PC-3 (cell line): ENCODE results near the gene GAS2. TPM values are rescaled to one million over a fixed set of nuclear protein-coding genes. Genes with fewer than 3 reads are reported as not detected.
"Not testable (repeated sequence)": the region's sequence is repeated elsewhere in the genome, so short reads cannot be mapped to it uniquely, and the experiment has no call there.

Experiments
- ATAC-seq: fragments of 200-7000 bp; cut with Tn5 transposase; 2 replicates; pipeline ENCODE4 v1.9.1; 2020; ENCODE audit warnings: mild to moderate bottlenecking, moderate library complexity
- BruUV-seq: library from RNA; stranded (reverse); fragments of 400-500 nt; replicated peaks from 2 replicates; lab custom pipeline; 2021; lab: Mats Ljungman, UMichigan
- CTCF ChIA-PET: fragments of 300-600 bp; sonication (Branson Sonifier 250); formaldehyde crosslinking; loops from one replicate; lab custom pipeline; 2022; ENCODE audit warnings: antibody characterized with exemption; lab: Charles Lee
- POLR2A ChIA-PET: fragments of 300-600 bp; sonication (Branson Sonifier 250); formaldehyde crosslinking; loops from one replicate; lab custom pipeline; 2022; ENCODE audit warnings: antibody characterized with exemption; ENCODE audit not compliant: unreplicated experiment; lab: Charles Lee
- DNase-seq: peaks from one replicate; pipeline ENCODE4 v3.0.0-alpha.2; 2015
- H2AFZ ChIP-seq: fragments of 300-600 bp; sonication (generic); 2 replicates; pipeline ENCODE4 v1.6.0; 2016; ENCODE audit warnings: antibody characterized with exemption, low read length
- H3F3A ChIP-seq: fragments of 300-600 bp; sonication (generic); one replicate; pipeline ENCODE4 v1.6.0; 2017; ENCODE audit warnings: antibody characterized with exemption, low read length, control low read depth, mild to moderate bottlenecking; ENCODE audit not compliant: unreplicated experiment
- H3K27ac ChIP-seq: fragments of 300-600 bp; sonication (generic); 2 replicates; pipeline ENCODE4 v1.5.1; 2016; ENCODE audit warnings: mild to moderate bottlenecking, low read length
- H3K27me3 ChIP-seq: fragments of 300-600 bp; sonication (generic); 2 replicates; pipeline ENCODE4 v1.6.1; 2016; ENCODE audit warnings: low read length, mixed read lengths
- H3K36me3 ChIP-seq: fragments of 300-600 bp; sonication (generic); 2 replicates; pipeline ENCODE4 v1.6.1; 2016; ENCODE audit warnings: low read depth, mixed run types, low read length, mixed read lengths
- H3K4me1 ChIP-seq: fragments of 300-600 bp; sonication (generic); 2 replicates; pipeline ENCODE4 v1.5.1; 2016; ENCODE audit warnings: low read length; ENCODE audit not compliant: insufficient read depth
- H3K4me2 ChIP-seq: fragments of 300-600 bp; sonication (generic); 2 replicates; pipeline ENCODE4 v1.6.0; 2016; ENCODE audit warnings: low read length
- H3K4me3 ChIP-seq: fragments of 300-600 bp; sonication (generic); 2 replicates; pipeline ENCODE4 v1.5.1; 2016; ENCODE audit warnings: mild to moderate bottlenecking, low read length, mixed read lengths
- H3K79me2 ChIP-seq: fragments of 300-600 bp; sonication (generic); 2 replicates; pipeline ENCODE4 v1.6.1; 2017; ENCODE audit warnings: low read length, mixed read lengths
- H3K9ac ChIP-seq: fragments of 300-600 bp; sonication (generic); 2 replicates; pipeline ENCODE4 v1.6.0; 2016; ENCODE audit warnings: mild to moderate bottlenecking, low read length
- H3K9me2 ChIP-seq: fragments of 300-600 bp; sonication (generic); replicated peaks from 2 replicates; pipeline ENCODE4 v1.6.1; 2016; ENCODE audit warnings: mixed run types, low read length, mixed read lengths
- H3K9me3 ChIP-seq: fragments of 300-600 bp; sonication (generic); 2 replicates; pipeline ENCODE4 v1.6.1; 2016; ENCODE audit warnings: low read length, mixed read lengths
- H4K20me1 ChIP-seq: fragments of 300-600 bp; sonication (generic); 2 replicates; pipeline ENCODE4 v1.6.1; 2016; ENCODE audit warnings: low read length, mixed read lengths
- CTCF ChIP-seq: fragments of 300-600 bp; sonication (generic); conservative IDR thresholded peaks from 2 replicates; pipeline ENCODE4 v1.5.1; 2017; ENCODE audit warnings: antibody characterized with exemption, low read depth, mild to moderate bottlenecking, low read length
- EZH2 ChIP-seq: fragments of 300-600 bp; sonication (generic); IDR thresholded peaks from one replicate; pipeline ENCODE4 v1.6.1; 2017; ENCODE audit warnings: antibody characterized with exemption, mild to moderate bottlenecking, low read length; ENCODE audit not compliant: unreplicated experiment
- EZH2phosphoT487 ChIP-seq: fragments of 300-600 bp; sonication (generic); IDR thresholded peaks from 2 replicates; pipeline ENCODE4 v1.6.1; 2018; ENCODE audit warnings: mild to moderate bottlenecking, antibody characterized with exemption, low read length, borderline replicate concordance
- intact Hi-C: fragments of 100-400 bp; cut with micrococcal nuclease; formaldehyde crosslinking; loops from 2 replicates; pipeline ENCODE4 v1.9.0; 2023
- total RNA-seq: library from RNA; depleted of rRNA; stranded (reverse); fragments of >200 nt; gene quantifications from 2 replicates; pipeline ENCODE4 v1.2.3, GENCODE V29; 2014

Gene GAS2
- total RNA-seq, 1 experiment from 2014 or later: not detected

DNA sequence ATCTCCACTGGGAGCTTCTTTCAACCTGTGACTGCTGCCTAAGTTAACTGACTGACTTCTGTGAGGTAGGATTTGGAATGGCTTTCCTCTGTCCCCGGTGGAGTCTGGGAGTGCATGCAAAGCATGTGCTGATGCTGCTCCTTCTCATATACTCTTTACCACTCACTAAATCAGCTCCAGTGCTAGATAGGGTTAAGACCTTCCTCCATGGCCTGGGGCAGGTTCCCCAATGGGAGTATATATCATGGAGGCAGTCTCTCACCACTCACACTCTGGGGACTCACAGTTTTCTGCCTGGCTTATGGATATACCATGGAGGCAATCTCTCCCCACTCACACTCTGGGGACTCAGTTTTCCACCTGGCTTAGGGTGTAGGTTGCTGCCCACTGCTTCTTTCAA is 30.7 kb upstream of the GAS2 start:
- no peaks in the 10 kb centered on the region for H3K36me3 ChIP-seq
- POLR2A ChIA-PET: no interaction called here
- CTCF ChIA-PET: no interaction called here
- no peak overlapping the region for H2AFZ ChIP-seq
- H4K20me1 ChIP-seq: no peaks in the 10 kb centered on the region
- no peaks in the 10 kb centered on the region for H3K9me3 ChIP-seq
- DNase-seq: no peak
- H3K4me3 ChIP-seq: no peak overlapping the region
- no peaks in the 10 kb centered on the region for H3K4me1 ChIP-seq
- ATAC-seq: no peak
- no peak overlapping the region for H3K4me2 ChIP-seq
- no peaks in the 10 kb centered on the region for H3K79me2 ChIP-seq
- no peaks in the 10 kb centered on the region for H3K27me3 ChIP-seq
- BruUV-seq: no TSS peak
- no peak overlapping the region for H3K9ac ChIP-seq
- no peaks in the 10 kb centered on the region for H3F3A ChIP-seq
- H3K27ac ChIP-seq: no peak overlapping the region
- TF ChIP-seq EZH2phosphoT487 (no peak), EZH2 (no peak), CTCF (no peak)
- intact Hi-C loops: no loop called here
- H3K9me2 ChIP-seq: no peaks in the 10 kb centered on the region

DNA sequence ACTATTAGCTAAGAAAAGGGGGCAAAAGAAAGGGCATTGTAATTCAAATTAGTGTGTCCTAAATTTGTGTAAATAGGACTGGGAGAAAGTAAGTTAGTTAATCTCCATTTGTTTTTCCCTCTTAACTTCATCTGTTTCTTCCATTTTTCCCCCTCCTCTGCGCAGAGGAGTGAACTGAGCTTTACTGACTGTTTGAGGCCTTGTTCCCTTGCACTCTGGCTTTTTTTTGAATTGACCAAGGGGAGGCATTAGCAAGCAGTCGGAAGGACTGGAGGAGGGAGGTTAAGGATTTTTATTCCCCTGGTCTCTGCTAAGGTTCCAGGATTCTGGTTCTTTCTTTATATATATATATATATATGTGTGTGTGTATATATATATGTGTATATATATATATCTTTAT is 25.5 kb upstream of the GAS2 start:
- DNase-seq (no peak), ATAC-seq (no peak)
- ChIA-PET POLR2A (no interaction called here), CTCF (no interaction called here)
- Histone ChIP-seq H3K27me3 (peaks cover 10% of the 10 kb centered on the region), H3K9ac (no peak overlapping the region), H4K20me1 (no peaks in the 10 kb centered on the region), H2AFZ (no peak overlapping the region), H3K4me3 (no peak overlapping the region), H3F3A (no peaks in the 10 kb centered on the region), H3K9me3 (no peaks in the 10 kb centered on the region), H3K4me2 (no peak overlapping the region), H3K4me1 (no peaks in the 10 kb centered on the region), H3K27ac (no peak overlapping the region), H3K79me2 (no peaks in the 10 kb centered on the region), H3K36me3 (no peaks in the 10 kb centered on the region), H3K9me2 (no peaks in the 10 kb centered on the region)
- TF ChIP-seq EZH2phosphoT487: no peak
- TF ChIP-seq EZH2: no peak
- TF ChIP-seq CTCF: no peak
- intact Hi-C loops: no loop called here
- BruUV-seq: no TSS peak

DNA sequence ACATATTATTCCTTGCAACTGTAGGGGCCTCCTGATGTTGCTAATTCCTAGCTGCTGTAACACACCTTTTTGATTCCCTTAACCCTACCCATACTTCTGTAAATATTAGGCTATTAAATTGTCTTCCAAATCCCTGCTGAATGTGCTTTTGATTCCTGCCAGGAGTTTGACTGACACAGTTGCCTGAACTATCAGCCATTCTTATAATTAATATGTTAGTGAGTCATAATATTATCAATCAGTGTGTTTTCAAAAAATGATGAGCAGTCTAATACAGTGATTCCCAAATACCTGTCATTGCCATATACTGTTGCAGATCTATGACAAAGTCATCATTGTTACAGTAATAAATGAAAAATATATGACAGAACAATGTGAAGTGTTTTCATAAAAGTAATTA is 24.9 kb upstream of the GAS2 start:
- ATAC-seq (no peak), DNase-seq (no peak)
- Histone ChIP-seq H3K36me3 (no peaks in the 10 kb centered on the region), H4K20me1 (no peaks in the 10 kb centered on the region), H3K4me1 (no peaks in the 10 kb centered on the region), H3K4me3 (no peak overlapping the region), H3K9ac (no peak overlapping the region), H3K9me3 (no peaks in the 10 kb centered on the region), H3K4me2 (no peak overlapping the region), H3K79me2 (no peaks in the 10 kb centered on the region), H2AFZ (no peak overlapping the region), H3F3A (no peaks in the 10 kb centered on the region), H3K27me3 (peaks cover 10% of the 10 kb centered on the region), H3K9me2 (no peaks in the 10 kb centered on the region), H3K27ac (no peak overlapping the region)
- no TSS peak for BruUV-seq
- no peak for TF ChIP-seq CTCF
- TF ChIP-seq EZH2: no peak
- TF ChIP-seq EZH2phosphoT487: no peak
- ChIA-PET POLR2A (no interaction called here), CTCF (no interaction called here)
- intact Hi-C loops: no loop called here

- H3K4me2 ChIP-seq, intact Hi-C loops, DNase-seq, H3F3A ChIP-seq, ATAC-seq, CTCF ChIA-PET, POLR2A ChIA-PET, H3K27ac ChIP-seq, H4K20me1 ChIP-seq, H3K79me2 ChIP-seq, BruUV-seq, H3K36me3 ChIP-seq, H3K4me3 ChIP-seq, H3K4me1 ChIP-seq, H3K9ac ChIP-seq, H3K9me3 ChIP-seq, H2AFZ ChIP-seq, H3K9me2 ChIP-seq: not testable (repeated sequence)
- H3K27me3 ChIP-seq: peaks cover 17% of the 10 kb centered on the region; the same call in 1 of the 2 replicates
These were observed 14.1 kb upstream of the GAS2 start for GRCh38 chr11:22652346-22652745.
